Right ventricle myocardium superior (tissue), 1 donor: ENCODE data around the gene SLC25A10. TPM values are rescaled to one million over a fixed set of nuclear protein-coding genes. Genes with fewer than 3 reads are reported as not detected.

Experiments
- ATAC-seq: fragments of 200-7000 bp; cut with Tn5 transposase; one replicate; pipeline ENCODE4 v1.9.1; 2020; ENCODE audit warnings: mild to moderate bottlenecking; ENCODE audit not compliant: poor library complexity
- DNase-seq: peaks from one replicate; pipeline ENCODE4 v3.0.0-alpha.2; 2020
- intact Hi-C: fragments of 100-400 bp; cut with DNase I; formaldehyde crosslinking; loops from one replicate; pipeline ENCODE4 v1.11.2; 2022
- total RNA-seq: library from RNA; stranded (reverse); fragmentation: NEBNext Ultra II Directional; extraction: Animal tissue kit (Norgen Biotek cat#: 25700); gene quantifications from one replicate; pipeline ENCODE4 v1.2.1, GENCODE V29; 2021
- donor health status: DM: no; HTN: yes; CAD: no; lungs with severe emphysema.

Gene SLC25A10
- total RNA-seq, 1 donor from 2014 or later, result 7.0 TPM

DNA sequence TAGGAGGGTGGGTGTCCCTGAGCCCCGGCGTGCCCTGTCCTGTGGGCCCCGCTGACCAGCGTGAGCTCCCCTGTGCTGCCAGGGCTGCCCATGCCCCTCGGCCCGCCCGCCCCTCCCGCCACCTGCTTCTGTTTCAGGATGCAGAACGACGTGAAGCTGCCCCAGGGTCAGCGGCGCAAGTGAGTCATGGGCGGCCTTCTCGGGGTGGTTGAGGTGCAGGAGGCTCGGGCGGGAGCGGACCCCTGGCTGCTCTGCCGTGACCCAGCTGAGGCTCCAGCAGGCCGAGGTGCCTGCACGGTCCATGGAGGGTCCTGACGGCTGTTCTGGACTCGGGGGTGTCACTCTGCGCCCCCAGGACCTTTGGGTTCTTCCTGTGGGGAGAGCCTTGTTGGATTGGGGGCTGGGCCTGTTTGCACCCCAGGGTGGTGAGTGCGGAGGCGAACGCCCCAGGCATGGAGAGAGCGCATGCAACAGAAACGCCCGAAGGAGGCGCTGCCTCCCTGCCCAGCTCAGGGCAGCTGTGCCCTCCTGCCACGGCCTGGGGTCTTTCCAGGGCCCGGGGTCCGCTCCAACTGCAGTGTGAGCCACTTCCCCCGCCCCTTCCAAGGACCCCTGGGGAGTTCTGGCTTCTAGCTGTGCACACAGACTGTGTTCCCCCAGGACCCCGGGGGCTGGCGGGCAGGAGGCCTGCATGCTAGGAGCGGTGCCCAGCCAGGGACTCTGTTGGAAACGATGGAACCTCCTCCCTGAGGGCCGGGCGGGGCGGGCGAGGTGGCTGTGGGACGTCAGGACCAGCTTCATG is 4.0 kb downstream of the SLC25A10 start:
- ATAC-seq, result no peak
- intact Hi-C loops, result no loop called here
- no peak for DNase-seq

DNA sequence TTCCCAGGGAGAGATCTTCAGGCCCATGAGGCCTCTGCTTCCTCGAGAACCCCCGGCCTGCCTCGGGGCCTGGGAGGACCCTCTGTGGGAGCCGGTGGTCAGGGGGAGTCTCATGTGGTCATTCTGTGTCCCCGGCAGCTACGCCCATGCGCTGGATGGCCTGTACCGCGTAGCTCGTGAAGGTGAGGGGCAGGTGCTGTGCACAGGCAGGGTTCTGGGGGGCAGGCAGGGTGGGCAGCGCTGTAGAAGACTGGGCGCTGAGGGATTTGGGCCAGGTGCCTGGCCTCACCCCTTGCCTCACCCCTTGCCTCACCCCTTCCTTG is 4.6 kb downstream of the SLC25A10 start:
- no peak for ATAC-seq
- DNase-seq, result no peak
- intact Hi-C loops, result no loop called here

DNA sequence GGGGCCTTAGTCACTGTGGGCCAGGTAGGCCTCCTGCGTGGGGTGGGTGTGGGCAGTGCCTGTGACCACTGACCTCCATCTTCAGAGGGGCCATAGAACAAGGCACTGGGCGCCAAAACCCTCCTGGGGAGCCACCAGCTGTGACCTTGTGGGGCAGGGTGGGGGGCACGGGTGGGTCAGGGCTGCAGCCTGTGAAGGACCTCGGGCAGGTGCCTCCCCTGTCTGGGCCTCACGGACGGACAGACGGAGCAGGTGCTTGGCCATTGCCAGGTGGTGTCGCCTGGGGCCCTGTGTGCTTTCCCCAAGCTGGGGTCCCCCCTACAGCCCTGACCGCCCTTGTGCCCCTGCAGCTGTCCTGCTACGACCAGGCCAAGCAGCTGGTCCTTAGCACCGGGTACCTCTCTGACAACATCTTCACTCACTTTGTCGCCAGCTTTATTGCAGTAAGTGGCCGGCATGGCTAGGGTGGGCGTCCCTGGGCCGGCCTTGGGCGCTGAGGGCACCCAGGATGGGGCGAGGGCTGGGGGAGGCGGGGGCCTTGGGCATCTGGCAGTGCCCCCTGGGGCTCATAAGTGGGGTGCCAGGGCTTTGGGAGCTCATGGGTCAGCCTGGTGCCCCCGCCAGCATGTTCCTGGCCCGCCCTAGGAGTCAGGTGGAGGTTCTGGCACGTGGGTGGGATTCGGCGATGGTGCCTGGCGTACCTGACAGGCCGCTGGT is 5.1 kb downstream of the SLC25A10 start:
- ATAC-seq (no peak), DNase-seq (no peak)
- intact Hi-C loops, result no loop called here

- DNase-seq (no peak), ATAC-seq (no peak)
- intact Hi-C loops, result no loop called here
Measured at GRCh38 chr17:81717766-81718089, 5.6 kb downstream of the SLC25A10 start.

GRCh38 chr17:81719410-81720266 is 7.6 kb downstream of the SLC25A10 start:
- ATAC-seq, result no peak
- DNase-seq, result no peak
- intact Hi-C loops, result no loop called here

GRCh38 chr17:81720267-81721071 is 8.4 kb downstream of the SLC25A10 start:
- ATAC-seq (no peak), DNase-seq (no peak)
- intact Hi-C loops, result no loop called here

GRCh38 chr17:81722184-81723120 is 10.4 kb downstream of the SLC25A10 start:
- DNase-seq (no peak), ATAC-seq (peak; percentile 84)
- intact Hi-C loops, result no loop called here

DNA sequence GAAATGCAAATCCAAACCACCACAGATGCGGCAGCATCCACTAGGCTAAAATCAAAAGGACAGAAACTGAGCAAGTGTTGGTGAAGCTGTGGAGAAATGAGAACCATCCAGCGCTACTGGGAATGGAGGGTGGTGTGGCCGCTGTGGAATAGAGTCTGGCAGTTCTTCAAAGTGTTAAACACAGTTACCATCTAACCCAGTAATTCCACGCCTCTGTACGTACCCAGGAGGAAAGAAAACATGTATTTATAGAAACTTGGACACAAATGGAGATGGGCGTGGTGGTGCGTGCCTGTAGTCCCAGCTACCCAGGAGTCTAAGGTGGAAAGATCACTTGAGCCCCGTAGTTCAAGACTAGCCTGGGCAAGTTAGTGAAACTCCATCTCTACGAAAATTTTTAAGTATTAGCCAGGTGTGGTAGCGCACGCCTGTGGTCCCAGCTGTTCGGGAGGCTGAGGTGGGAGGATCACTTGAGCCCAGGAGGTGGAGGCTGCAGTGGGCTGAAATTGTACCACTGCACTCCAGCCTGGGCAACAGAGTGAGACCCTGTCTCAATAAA is 11.6 kb downstream of the SLC25A10 start:
- DNase-seq (no peak), ATAC-seq (no peak)
- intact Hi-C loops, result no loop called here

GRCh38 chr17:81725439-81725838 is 13.4 kb downstream of the SLC25A10 start:
- intact Hi-C loops, result no loop called here
- no peak for DNase-seq
- ATAC-seq, result no peak

DNA sequence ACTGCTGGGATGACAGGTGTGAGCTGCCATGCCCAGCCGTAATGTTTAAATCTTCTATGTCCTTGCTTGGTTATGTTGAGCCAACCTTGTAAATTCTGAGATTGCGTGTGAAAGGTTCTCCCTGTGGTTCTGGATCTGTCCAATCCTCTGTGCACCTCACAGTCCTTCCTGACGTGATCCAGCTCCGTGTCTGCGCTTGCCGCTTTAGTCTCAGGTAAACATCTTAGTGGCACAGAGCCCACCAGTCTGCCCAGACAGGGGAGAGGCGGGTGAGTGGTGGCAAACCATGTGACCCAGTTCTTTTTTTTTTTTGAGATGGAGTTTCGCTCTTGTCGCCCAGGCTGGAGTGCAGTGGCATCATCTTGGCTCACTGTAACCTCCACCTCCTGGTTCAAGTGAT is 13.9 kb downstream of the SLC25A10 start:
- no peak for DNase-seq
- intact Hi-C loops, result no loop called here
- no peak for ATAC-seq

DNA sequence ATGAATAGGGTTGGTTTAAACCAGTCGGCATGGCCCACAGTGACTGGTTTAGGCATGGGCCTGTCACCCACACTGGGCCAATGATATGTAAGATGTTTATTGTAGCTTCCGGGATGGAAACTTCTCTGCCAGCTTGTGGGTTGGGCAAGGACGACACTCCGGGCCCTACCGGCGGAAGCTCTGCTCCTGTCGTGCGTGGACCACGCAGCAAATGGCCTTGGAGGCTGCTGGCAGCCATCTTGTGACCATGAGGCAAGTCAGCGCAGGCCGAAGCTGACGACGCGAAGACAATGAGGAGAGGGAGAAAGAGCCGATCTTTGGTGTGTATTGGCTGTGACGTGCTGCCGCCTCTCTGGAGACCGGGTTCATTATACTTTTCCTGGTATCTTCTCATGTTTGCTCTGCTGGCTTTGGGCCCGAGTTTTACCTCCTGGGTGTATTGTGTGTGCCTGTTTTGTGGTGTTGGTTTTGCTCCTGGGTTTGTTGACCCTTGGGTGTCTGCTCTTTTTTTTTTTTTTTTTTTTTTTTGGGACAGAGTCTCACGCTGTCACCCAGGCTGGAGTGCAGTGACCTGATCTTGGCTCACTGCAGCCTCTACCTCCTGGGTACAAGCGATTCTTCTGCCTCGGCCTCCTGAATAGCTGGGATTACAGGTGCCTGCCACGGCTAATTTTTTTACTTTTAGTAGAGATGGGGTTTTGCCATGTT is 15.4 kb downstream of the SLC25A10 start:
- DNase-seq (no peak), ATAC-seq (no peak)
- intact Hi-C loops, result no loop called here

DNA sequence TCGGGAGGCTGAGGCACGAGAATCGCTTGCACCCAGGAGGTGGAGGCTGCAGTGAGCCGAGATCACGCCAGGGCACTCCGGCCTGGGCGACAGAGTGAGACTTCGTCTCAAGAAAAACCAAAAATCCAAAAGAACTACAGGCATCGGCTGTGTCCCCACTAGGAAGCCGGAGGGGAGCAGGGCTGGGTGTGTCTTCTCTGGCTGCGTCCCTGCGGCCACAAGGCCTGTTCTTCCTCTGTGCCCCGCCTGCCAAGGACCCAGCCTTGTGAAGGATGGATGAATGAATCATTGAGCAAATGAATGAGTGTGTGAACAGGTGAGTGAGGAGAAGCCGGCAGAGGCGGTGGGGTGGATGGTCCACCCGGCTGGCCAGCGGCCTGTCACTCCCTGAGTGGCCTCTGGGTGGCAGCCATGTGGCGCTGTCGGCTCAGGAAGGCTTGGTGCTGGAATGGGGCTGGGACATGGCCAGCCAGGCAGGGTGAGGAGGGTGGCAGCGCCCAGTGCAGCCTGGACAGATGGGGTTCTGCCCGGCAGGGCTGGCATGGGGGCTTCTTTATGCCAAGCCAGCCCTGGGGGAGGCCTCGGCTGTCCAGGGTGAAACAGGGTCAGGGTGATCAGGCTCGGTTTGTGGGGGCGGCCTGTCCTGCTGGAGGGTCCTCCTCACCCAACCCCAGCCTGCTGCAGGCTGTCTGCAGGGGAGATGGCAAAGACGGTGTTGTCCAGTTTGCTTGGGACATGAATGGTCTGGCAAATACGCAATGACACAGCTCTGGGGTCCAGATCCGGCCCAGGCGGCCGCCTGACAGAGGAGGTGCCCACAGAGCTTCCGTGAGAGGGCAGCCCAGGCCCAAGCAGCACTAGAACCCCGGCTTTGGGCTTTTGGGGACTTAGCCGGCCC is 21.7 kb downstream of the SLC25A10 start:
- ATAC-seq (peak; percentile 92), DNase-seq (peak; percentile 89)
- intact Hi-C loops, result no loop called here

- intact Hi-C loops, result no loop called here
- ATAC-seq (peak; percentile 18), DNase-seq (no peak)
Measured at GRCh38 chr17:81734405-81735263, 22.6 kb downstream of the SLC25A10 start.

DNA sequence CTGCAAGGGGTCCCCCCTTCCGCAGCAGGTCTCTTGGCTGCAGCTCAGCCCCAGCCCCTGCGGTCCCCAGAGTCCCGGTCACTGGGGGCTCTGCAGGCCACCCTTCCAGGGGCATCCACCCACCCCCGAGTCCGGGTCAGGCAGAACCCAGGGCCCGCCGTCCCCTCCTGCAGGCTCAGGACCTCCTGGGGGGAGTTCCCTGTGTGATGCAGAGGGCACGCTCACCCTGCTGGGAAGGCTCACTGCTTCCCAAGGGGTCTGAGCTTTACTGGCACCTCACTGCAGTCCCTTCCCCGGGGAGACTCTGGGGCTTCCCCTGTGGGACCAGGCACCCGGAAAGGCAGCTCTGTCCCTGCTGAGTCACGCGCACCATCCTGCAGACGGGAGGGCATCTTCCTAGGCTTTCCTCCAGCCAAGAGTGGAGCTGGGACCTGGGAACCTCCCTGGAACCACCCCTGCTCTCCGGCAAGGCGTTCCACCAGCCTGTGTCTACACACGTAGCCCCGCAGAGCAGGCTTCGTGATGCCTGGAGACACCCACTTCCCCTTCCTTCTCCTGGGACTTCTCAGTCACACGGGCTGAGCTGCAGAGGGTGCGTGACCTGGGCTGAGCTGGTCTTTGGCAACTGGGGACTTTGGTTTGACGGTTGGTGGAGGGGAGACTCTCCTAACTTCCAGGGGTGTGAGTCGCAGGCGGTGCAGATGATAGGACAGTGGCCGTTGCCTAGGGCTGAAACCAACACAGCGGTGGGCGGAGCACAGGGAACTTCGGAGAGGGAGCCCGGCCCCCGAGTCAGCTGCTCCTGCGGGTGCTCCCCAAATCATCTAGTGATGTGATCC is 23.4 kb downstream of the SLC25A10 start:
- ATAC-seq (peak; percentile 19), DNase-seq (no peak)
- intact Hi-C loops, result no loop called here
